T-helper 22 cell (primary cell): ENCODE measurements around the gene PSMA3.

ENCODE experiments used
- DNase-seq: peaks from one replicate; pipeline ENCODE4 v3.0.0-alpha.2; 2020; ENCODE audit warnings: low read depth

Gene PSMA3

GRCh38 chr14:58299401-58300330 is 55.0 kb downstream of the PSMA3 start:
- no peak for DNase-seq

GRCh38 chr14:58301416-58301815 is 56.8 kb downstream of the PSMA3 start:
- DNase-seq, result no peak

GRCh38 chr14:58305730-58306129 is 61.1 kb downstream of the PSMA3 start:
- no peak for DNase-seq

- DNase-seq, result no peak
Measured at GRCh38 chr14:58307597-58308316, 63.1 kb downstream of the PSMA3 start.

- no peak for DNase-seq
Measured at GRCh38 chr14:58309086-58309485, 64.4 kb downstream of the PSMA3 start.

GRCh38 chr14:58313699-58314098 is 69.1 kb downstream of the PSMA3 start:
- DNase-seq, result no peak

- DNase-seq, result no peak
Measured at GRCh38 chr14:58315606-58316005, 71.0 kb downstream of the PSMA3 start.
